Neuronal stem cell (in vitro differentiated cells): ENCODE results near the gene BPHL.

Experiments
- DNase-seq: peaks from one replicate; pipeline ENCODE4 v3.0.0-alpha.2; 2013; ENCODE audit warnings: low spot score
- H2AFZ ChIP-seq: one replicate; pipeline ENCODE4 v1.6.1; 2013; ENCODE audit warnings: mild to moderate bottlenecking, low read length, inconsistent platforms
- H2AK5ac ChIP-seq: 2 replicates; pipeline ENCODE4 v1.6.1; 2013; ENCODE audit warnings: low read depth, mild to moderate bottlenecking, inconsistent platforms, low read length, moderate library complexity, mixed read lengths
- H2BK120ac ChIP-seq: 2 replicates; pipeline ENCODE4 v1.6.1; 2013; ENCODE audit warnings: low read depth, mild to moderate bottlenecking, inconsistent platforms, low read length, moderate library complexity, mixed read lengths
- H2BK12ac ChIP-seq: one replicate; pipeline ENCODE4 v1.6.1; 2013; ENCODE audit warnings: low read length, inconsistent platforms
- H2BK15ac ChIP-seq: 2 replicates; pipeline ENCODE4 v1.6.1; 2013; ENCODE audit warnings: mild to moderate bottlenecking, low read length, inconsistent platforms, mixed read lengths
- H2BK5ac ChIP-seq: one replicate; pipeline ENCODE4 v1.6.1; 2013; ENCODE audit warnings: inconsistent platforms, mild to moderate bottlenecking, low read length, moderate library complexity
- H3K14ac ChIP-seq: one replicate; pipeline ENCODE4 v1.6.1; 2013; ENCODE audit warnings: low read length, inconsistent platforms
- H3K18ac ChIP-seq: 2 replicates; pipeline ENCODE4 v1.6.1; 2013; ENCODE audit warnings: low read length, inconsistent platforms
- H3K23ac ChIP-seq: 2 replicates; pipeline ENCODE4 v1.6.1; 2013; ENCODE audit warnings: low read depth, mild to moderate bottlenecking, mixed read lengths, low read length, inconsistent platforms; ENCODE audit not compliant: poor library complexity
- H3K27ac ChIP-seq: replicated peaks from 3 replicates; pipeline ENCODE4 v1.5.1; 2013; ENCODE audit warnings: low read length, inconsistent platforms
- H3K27me3 ChIP-seq, 3 experiments: 2 replicates each; pipeline ENCODE4 v1.6.1; 2013; ENCODE audit warnings: low read length in 3 of 3, mild to moderate bottlenecking in 2 of 3, inconsistent platforms in 1 of 3, low read depth in 1 of 3, mixed read lengths in 1 of 3, moderate library complexity in 1 of 3; ENCODE audit not compliant: control insufficient read depth in 3 of 3, insufficient read depth in 3 of 3
- H3K36me3 ChIP-seq, 2 donors: replicated peaks in 1 of 2; 2 replicates each; pipeline ENCODE4 v1.6.1; 2013; ENCODE audit warnings: low read length in 2 of 2; ENCODE audit not compliant: control insufficient read depth in 2 of 2, insufficient read depth in 2 of 2
- H3K4ac ChIP-seq: 2 replicates; pipeline ENCODE4 v1.6.1; 2013; ENCODE audit warnings: inconsistent platforms, mild to moderate bottlenecking, low read length, moderate library complexity
- H3K4me1 ChIP-seq, 2 donors: 1 replicate in 1 of 2; 2 replicates in 1 of 2; pipeline ENCODE4 v1.6.1; 2013; ENCODE audit warnings: low read length in 2 of 2, low read depth in 1 of 2; ENCODE audit not compliant: control insufficient read depth in 2 of 2, insufficient read depth in 1 of 2
- H3K4me2 ChIP-seq: one replicate; pipeline ENCODE4 v1.6.1; 2013; ENCODE audit warnings: mild to moderate bottlenecking, low read length, inconsistent platforms; ENCODE audit not compliant: insufficient read depth, poor library complexity, severe bottlenecking
- H3K4me3 ChIP-seq, 2 donors: 2 replicates each; pipeline ENCODE4 v1.5.1; 2013; ENCODE audit warnings: low read length in 2 of 2, mild to moderate bottlenecking in 2 of 2, inconsistent platforms in 1 of 2, moderate library complexity in 1 of 2
- H3K79me1 ChIP-seq: one replicate; pipeline ENCODE4 v1.6.1; 2013; ENCODE audit warnings: low read depth, mild to moderate bottlenecking, inconsistent platforms, low read length, moderate library complexity
- H3K9ac ChIP-seq: one replicate; pipeline ENCODE4 v1.6.1; 2013; ENCODE audit warnings: mild to moderate bottlenecking, low read depth, low read length, inconsistent platforms; ENCODE audit not compliant: poor library complexity
- H3K9me3 ChIP-seq, 2 donors: replicated peaks in 1 of 2; 2 replicates each; pipeline versions ENCODE3 to v1.6.1; 2013; ENCODE audit warnings: low read length in 2 of 2, mild to moderate bottlenecking in 2 of 2, inconsistent platforms in 1 of 2, low read depth in 1 of 2, mixed read lengths in 1 of 2, moderate library complexity in 1 of 2; ENCODE audit not compliant: control insufficient read depth in 2 of 2, insufficient read depth in 1 of 2
- H4K8ac ChIP-seq: one replicate; pipeline ENCODE4 v1.6.1; 2013; ENCODE audit warnings: low read depth, mild to moderate bottlenecking, inconsistent platforms, low read length, moderate library complexity
- H4K91ac ChIP-seq: one replicate; pipeline ENCODE4 v1.6.1; 2013; ENCODE audit warnings: low read length, low read depth, mild to moderate bottlenecking, inconsistent platforms; ENCODE audit not compliant: poor library complexity
- WGBS, 2 donors: extraction: QIAGEN DNeasy Blood & Tissue Kit; methylation state at CpG; one replicate each; pipeline ENCODE4 v1.1.7; 2013; ENCODE audit warnings: missing lambda C conversion rate in 2 of 2, mixed read lengths in 1 of 2; ENCODE audit not compliant: insufficient read length in 2 of 2, insufficient replicate concordance in 1 of 2; ENCODE audit errors: extremely low coverage in 2 of 2; 5-methylcytosine and 5-hydroxymethylcytosine counted together

Gene BPHL

GRCh38 chr6:3088446-3088845, 30.1 kb upstream of the BPHL start:
- Histone ChIP-seq H2AFZ (no peak overlapping the region), H3K4me3 (no peak overlapping the region), H3K4me1 (peaks cover 0 to 3% of the 10 kb centered on the region in 2 donors), H3K36me3 (peaks cover 17 to 64% of the 10 kb centered on the region in 2 donors), H3K9ac (no peak overlapping the region), H3K27ac (no peak overlapping the region), H2AK5ac (no peak overlapping the region), H3K4me2 (no peak overlapping the region), H2BK120ac (no peak overlapping the region), H3K23ac (no peak overlapping the region), H3K27me3 (no peaks in the 10 kb centered on the region), H2BK12ac (no peak overlapping the region), H3K79me1 (no peaks in the 10 kb centered on the region), H4K91ac (no peak overlapping the region), H4K8ac (no peak overlapping the region), H3K9me3 (peaks cover 0 to 10% of the 10 kb centered on the region in 2 donors), H3K18ac (no peak overlapping the region), H3K4ac (no peak overlapping the region), H2BK5ac (no peak overlapping the region), H2BK15ac (no peak overlapping the region), H3K14ac (no peak overlapping the region)
- WGBS, 2 donors: no CpG with 5 or more reads among the region's 4 CpGs
- no peak for DNase-seq

- Histone ChIP-seq H3K4me3 (no peak overlapping the region), H3K9ac (no peak overlapping the region), H2BK12ac (no peak overlapping the region), H3K9me3 (peaks cover 0 to 11% of the 10 kb centered on the region in 2 donors), H3K27ac (no peak overlapping the region), H3K27me3 (no peaks in the 10 kb centered on the region), H3K4ac (no peak overlapping the region), H3K18ac (no peak overlapping the region), H3K4me1 (peaks cover 0 to 3% of the 10 kb centered on the region in 2 donors), H3K36me3 (peaks cover 14 to 61% of the 10 kb centered on the region in 2 donors), H2AK5ac (no peak overlapping the region), H2AFZ (no peak overlapping the region), H3K79me1 (no peaks in the 10 kb centered on the region), H2BK120ac (no peak overlapping the region), H4K91ac (no peak overlapping the region), H2BK15ac (no peak overlapping the region), H3K23ac (no peak overlapping the region), H2BK5ac (no peak overlapping the region), H3K4me2 (no peak overlapping the region), H4K8ac (no peak overlapping the region), H3K14ac (no peak overlapping the region)
- DNase-seq: no peak
- no CpG with 5 or more reads among the region's 4 CpGs for WGBS, 2 donors
Observed at GRCh38 chr6:3088968-3089367, 29.5 kb upstream of the BPHL start.

GRCh38 chr6:3090013-3090412, 28.5 kb upstream of the BPHL start:
- Histone ChIP-seq H2AFZ (no peak overlapping the region), H2AK5ac (no peak overlapping the region), H3K4me1 (peaks cover 0 to 3% of the 10 kb centered on the region in 2 donors), H2BK120ac (no peak overlapping the region), H3K27me3 (no peaks in the 10 kb centered on the region), H3K9ac (no peak overlapping the region), H3K4me2 (no peak overlapping the region), H2BK12ac (no peak overlapping the region), H2BK15ac (no peak overlapping the region), H4K8ac (no peak overlapping the region), H4K91ac (no peak overlapping the region), H3K79me1 (no peaks in the 10 kb centered on the region), H3K4ac (no peak overlapping the region), H3K23ac (no peak overlapping the region), H3K4me3 (no peak overlapping the region), H3K9me3 (peaks cover 0 to 13% of the 10 kb centered on the region in 2 donors), H2BK5ac (no peak overlapping the region), H3K18ac (no peak overlapping the region), H3K27ac (no peak overlapping the region), H3K14ac (no peak overlapping the region), H3K36me3 (peaks cover 16 to 62% of the 10 kb centered on the region in 2 donors)
- no CpG with 5 or more reads among the region's 4 CpGs for WGBS, 2 donors
- no peak for DNase-seq

DNA sequence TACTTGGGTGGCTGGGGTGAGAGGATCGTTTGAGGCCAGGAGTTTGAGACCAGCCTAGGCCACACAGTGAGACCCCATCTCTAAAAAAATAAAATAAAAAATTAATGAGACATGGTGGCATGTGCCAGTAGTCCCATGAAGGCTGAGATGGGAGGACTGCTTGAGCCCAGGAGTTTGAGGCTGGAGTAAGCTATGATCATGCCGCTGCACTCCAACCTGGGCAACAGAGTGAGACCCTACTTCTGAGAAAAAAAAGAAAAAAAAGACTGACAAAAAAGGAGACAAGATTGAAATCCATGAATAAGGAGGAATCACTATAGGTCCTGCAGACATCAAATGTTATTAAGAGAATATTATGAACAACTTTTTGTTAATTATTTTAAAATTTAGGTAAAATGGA, 23.7 kb upstream of the BPHL start:
- DNase-seq: no peak
- Histone ChIP-seq H3K4me3 (no peak overlapping the region), H2BK12ac (no peak overlapping the region)

More for the DNA sequence above, 23.7 kb upstream of the BPHL start:
- Histone ChIP-seq H2BK120ac (no peak overlapping the region), H3K4ac (no peak overlapping the region), H4K91ac (no peak overlapping the region), H3K4me2 (no peak overlapping the region), H3K14ac (no peak overlapping the region), H2BK5ac (no peak overlapping the region), H3K9ac (no peak overlapping the region), H3K4me1 (no peaks in the 10 kb centered on the region), H3K23ac (no peak overlapping the region), H3K27me3 (no peaks in the 10 kb centered on the region), H4K8ac (no peak overlapping the region), H2AFZ (no peak overlapping the region), H3K79me1 (no peaks in the 10 kb centered on the region), H3K9me3 (peaks cover 4 to 10% of the 10 kb centered on the region in 2 donors), H3K18ac (no peak overlapping the region), H2AK5ac (no peak overlapping the region), H3K36me3 (peaks cover 11 to 61% of the 10 kb centered on the region in 2 donors), H2BK15ac (no peak overlapping the region), H3K27ac (no peak overlapping the region)
- WGBS, 2 donors: no CpG with 5 or more reads among the region's 2 CpGs
